PC-3 (cell line): ENCODE measurements around the gene AUH.

Experiments
- EZH2 ChIP-seq: fragments of 300-600 bp; sonication (generic); IDR thresholded peaks from one replicate; pipeline ENCODE4 v1.6.1; 2017; ENCODE audit warnings: antibody characterized with exemption, mild to moderate bottlenecking, low read length; ENCODE audit not compliant: unreplicated experiment
- EZH2phosphoT487 ChIP-seq: fragments of 300-600 bp; sonication (generic); IDR thresholded peaks from 2 replicates; pipeline ENCODE4 v1.6.1; 2018; ENCODE audit warnings: mild to moderate bottlenecking, antibody characterized with exemption, low read length, borderline replicate concordance
- TF ChIP-seq, protein P1 (sequence below): fragments of 300-600 bp; sonication (generic); conservative IDR thresholded peaks from 2 replicates; pipeline ENCODE4 v1.5.1; 2017; ENCODE audit warnings: antibody characterized with exemption, low read depth, mild to moderate bottlenecking, low read length

DNA sequence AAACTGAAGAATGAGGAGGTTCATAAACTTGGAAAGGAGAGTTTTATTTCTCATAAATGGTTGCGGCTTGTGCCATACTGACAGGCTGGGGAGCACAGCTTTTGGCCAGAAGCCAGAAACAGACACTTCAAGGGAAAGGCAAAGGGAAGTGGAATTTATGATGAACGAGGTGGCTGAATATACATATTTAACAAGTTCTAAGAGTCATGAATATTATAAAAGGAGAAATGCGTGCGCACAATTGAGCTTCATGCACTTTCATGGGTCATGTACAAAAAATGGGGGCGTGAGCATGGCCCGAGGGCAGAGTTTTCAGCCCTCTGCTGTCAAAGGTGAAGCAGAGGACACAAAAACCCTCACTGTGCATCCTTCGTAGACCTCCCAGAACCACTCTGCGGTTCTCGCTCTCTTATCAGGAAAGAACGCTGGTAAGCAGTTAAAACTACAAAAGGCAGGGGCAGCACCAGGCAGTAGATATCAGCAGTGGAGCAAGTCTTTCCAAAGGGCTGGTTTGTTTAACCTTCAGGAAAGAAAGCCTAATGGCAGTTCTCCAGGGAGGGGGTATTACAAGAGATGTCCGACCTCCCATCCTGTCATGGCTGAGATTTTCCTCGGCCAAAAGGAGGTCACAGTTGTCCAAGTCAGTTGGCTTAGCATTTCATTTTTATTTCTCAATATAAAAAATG lies 29.0 kb downstream of the AUH start:
- TF ChIP-seq, protein P1, sequence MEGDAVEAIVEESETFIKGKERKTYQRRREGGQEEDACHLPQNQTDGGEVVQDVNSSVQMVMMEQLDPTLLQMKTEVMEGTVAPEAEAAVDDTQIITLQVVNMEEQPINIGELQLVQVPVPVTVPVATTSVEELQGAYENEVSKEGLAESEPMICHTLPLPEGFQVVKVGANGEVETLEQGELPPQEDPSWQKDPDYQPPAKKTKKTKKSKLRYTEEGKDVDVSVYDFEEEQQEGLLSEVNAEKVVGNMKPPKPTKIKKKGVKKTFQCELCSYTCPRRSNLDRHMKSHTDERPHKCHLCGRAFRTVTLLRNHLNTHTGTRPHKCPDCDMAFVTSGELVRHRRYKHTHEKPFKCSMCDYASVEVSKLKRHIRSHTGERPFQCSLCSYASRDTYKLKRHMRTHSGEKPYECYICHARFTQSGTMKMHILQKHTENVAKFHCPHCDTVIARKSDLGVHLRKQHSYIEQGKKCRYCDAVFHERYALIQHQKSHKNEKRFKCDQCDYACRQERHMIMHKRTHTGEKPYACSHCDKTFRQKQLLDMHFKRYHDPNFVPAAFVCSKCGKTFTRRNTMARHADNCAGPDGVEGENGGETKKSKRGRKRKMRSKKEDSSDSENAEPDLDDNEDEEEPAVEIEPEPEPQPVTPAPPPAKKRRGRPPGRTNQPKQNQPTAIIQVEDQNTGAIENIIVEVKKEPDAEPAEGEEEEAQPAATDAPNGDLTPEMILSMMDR = no peak
- TF ChIP-seq EZH2 (no peak), EZH2phosphoT487 (no peak)
